ENCODE measurements around the gene PLCE1.
"Not testable (repeated sequence)": the region's sequence is repeated elsewhere in the genome, so short reads cannot be mapped to it uniquely, and the experiment has no call there.

The PLCE1 gene

DNA sequence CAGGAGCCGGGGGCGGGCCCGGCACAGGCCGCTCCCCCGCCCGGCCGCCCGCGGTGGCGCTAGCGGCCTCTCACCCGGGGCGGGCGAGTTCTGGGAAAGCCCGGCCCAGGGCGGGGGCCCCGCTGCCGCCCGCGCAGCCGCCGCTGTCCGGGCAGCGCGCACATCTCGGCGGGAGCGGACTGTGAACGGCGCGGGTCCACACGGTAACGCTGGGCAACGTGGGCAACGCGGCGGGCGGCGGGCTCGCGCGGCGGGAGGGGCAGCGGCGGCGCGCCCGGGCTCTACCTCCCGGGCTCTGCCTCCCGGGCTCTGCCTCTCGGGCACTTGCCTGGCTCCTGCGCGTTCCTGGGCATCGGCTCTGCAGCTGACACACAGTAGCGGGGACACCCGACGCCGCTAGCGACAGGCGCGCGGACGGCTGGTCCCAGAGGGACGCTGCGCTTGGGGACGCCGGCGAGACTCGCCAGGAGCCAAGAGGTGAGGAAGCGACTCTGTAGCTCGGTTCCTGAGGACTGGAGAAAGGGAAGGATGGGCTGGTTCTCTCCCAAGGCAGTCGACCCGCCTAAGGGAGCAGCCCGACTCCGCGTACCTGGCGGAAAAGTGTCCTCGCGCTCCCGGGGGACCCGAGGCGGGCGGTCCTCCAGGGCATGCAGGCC lies at the start of gene PLCE1:
Gene PLCE1 (plus strand): TSS at position 150 of the 656 bp plus-strand sequence. CDS start 37,116 bp downstream, outside the sequence.
- DNase-seq (ENCODE audit: low spot score), result no peak

- no peak for DNase-seq (ENCODE audit: low spot score)
Measured at GRCh38 chr10:93945819-93946218, 47.9 kb upstream of the PLCE1 start.

- DNase-seq (ENCODE audit: low spot score), result no peak
Measured at GRCh38 chr10:93947055-93947454, 46.7 kb upstream of the PLCE1 start.

DNA sequence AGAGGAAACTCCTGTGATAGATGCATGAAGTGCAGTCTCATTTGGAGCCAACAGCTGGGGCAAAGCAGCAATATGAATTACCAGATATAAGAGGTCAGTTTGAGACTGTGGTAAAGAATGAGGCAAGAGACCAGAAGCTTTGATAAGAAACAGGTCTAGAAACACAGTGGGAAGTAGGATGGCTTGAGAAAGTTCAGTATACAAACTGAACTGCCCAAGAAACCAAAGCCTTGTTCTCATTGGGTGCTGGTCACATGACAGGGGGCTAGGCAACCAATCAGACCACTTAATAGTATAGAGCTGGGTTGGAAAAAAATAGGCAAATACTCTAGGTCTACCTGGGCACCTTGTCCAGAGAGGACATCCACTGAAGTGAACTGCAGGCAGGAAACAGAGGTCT lies 46.2 kb upstream of the PLCE1 start:
- DNase-seq (ENCODE audit: low spot score), result no peak

GRCh38 chr10:93951905-93952304 lies 41.8 kb upstream of the PLCE1 start:
- no peak for DNase-seq (ENCODE audit: low spot score)

DNA sequence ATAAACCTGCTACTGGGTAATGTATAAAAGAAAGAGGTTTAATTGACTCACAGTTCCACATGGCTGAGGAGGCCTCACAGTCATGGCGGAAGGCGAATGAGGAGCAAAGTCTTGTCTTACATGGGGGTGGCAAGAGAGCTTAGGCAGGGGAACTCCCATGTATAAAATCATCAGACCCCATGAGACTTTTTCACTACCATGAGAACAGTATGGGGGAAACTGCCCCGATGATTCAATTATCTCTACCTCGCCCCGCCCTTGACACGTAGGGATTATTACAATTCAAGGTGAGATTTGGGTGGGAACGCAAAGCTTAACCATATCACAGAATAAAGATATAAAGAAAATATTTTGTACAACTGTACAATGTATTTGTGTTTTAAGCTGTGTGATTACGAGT lies 39.4 kb upstream of the PLCE1 start:
- DNase-seq (ENCODE audit: low spot score), result no peak

GRCh38 chr10:93954726-93955363 lies 38.9 kb upstream of the PLCE1 start:
- DNase-seq (ENCODE audit: low spot score), result no peak

DNA sequence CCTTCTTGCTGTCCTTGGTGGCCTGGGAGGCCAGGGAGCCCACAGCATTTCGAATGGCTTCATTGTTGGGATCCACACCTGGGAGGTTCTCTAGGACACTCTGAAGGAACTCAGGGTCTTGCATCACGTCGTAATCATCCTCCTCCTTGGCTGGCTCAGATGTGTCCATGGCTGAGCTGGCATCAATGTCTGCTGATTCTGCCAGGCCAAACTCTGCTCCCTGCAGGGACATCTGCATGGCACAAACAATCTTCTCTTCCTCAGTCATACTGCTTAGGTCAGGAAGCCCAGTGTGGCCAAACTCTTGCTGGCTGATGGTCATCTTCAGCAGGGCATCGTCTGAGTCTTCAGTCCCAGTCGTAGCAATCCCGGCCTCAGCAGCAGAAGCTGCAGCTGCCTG lies 34.9 kb upstream of the PLCE1 start:
- no peak for DNase-seq (ENCODE audit: low spot score)

DNA sequence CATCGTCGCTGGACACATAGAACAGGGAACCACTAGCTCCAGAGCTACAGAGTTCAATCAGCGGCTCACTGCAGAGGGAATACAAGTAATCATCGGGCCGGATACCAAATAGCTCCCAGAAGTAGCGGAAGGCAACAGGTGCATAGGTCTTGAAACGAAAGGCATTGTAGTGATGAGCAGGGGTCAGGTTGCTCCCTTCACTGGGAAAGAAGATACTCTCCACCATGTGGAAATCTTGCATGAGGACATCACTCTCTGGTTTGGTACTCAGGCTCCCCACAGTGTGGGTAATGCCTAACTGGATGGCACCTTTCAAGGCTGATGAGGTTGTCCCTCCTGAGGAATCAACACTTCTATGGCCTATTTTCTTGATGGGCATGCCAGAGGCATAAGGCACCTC lies 32.7 kb upstream of the PLCE1 start:
- not testable (repeated sequence) for DNase-seq (ENCODE audit: low spot score)

- DNase-seq (ENCODE audit: low spot score), result no peak
Measured at GRCh38 chr10:93962973-93963372, 30.8 kb upstream of the PLCE1 start.

DNA sequence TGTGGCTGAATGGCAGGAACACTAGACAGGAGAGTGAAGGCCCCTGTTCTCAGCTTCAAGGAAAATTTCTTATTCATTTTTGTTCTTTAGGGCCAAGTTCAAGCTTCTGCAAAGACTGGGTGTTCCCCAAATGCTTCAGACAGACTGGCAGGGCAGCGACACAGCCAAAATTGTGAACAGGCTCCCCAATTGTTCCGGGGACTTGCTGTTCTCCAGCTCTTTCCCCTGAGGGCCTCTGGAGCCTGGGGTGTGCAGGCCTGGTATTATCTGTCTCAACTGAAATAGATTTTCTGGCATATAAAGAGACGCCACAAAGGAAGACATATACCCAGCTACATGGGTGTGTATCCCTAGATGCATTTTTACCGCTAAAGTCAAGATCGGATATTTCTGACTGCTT lies 30.3 kb upstream of the PLCE1 start:
- DNase-seq (ENCODE audit: low spot score), result no peak

DNA sequence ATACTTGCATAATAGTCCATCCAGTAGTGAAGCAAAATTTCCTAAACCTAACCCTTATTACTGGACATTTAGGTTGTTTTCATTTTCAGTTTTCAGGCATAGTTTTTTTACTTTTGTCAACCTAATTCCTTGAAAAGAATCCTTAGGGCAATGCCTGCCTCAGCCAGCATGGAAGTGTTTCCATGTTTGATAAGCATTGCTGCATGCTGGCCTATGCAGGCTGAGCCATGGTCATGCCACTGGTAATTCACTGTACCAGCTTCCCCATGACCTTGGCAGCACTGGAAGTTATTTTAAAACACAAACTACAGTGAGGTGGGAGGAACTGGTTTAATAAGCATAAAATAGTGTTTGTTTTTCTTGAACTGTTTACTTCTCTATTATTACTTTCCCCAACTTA lies 27.8 kb upstream of the PLCE1 start:
- no peak for DNase-seq (ENCODE audit: low spot score)

GRCh38 chr10:93967756-93968155 lies 26.0 kb upstream of the PLCE1 start:
- no peak for DNase-seq (ENCODE audit: low spot score)

DNA sequence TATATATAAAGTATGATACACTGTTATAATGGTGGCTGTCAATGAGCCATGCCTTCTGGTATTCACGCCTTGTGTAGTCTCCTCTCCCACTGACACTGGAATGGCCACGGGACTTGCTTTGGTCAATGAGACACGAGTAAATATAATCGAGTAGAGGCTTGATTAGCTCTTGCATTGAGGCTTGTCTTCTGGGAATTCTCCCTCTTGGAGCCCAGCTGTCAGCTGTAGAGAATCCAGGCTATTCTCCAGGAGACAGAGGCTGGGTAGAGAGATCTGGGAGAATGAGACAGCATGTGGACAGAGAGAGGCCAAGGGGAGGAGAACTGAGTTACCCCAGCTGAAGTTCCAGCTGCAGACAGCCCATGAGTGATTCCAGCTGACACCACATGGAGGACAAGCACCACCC lies 25.2 kb upstream of the PLCE1 start:
- DNase-seq (ENCODE audit: low spot score), result no peak

DNA sequence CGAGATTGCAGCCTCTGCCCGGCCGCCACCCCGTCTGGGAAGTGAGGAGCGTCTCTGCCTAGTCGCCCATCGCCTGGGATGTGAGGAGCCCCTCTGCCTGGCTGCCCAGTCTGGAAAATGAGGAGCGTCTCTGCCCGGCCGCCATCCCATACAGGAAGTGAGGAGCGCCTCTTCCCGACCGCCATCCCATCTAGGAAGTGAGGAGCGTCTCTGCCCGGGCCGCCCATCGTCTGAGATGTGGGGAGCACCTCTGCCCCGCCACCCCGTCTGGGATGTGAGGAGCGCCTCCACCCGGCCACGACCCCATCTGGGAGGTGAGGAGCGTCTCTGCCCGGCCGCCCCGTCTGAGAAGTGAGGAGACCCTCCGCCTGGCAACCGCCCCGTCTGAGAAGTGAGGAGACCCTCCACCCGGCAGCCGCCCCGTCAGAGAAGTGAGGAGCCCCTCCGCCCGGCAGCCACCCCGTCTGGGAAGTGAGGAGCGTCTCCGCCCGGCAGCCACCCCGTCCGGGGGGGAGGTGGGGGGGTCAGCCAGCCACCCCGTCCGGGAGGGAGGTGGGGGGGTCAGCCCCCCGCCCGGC lies 23.2 kb upstream of the PLCE1 start:
- DNase-seq (ENCODE audit: low spot score), result not testable (repeated sequence)

DNA sequence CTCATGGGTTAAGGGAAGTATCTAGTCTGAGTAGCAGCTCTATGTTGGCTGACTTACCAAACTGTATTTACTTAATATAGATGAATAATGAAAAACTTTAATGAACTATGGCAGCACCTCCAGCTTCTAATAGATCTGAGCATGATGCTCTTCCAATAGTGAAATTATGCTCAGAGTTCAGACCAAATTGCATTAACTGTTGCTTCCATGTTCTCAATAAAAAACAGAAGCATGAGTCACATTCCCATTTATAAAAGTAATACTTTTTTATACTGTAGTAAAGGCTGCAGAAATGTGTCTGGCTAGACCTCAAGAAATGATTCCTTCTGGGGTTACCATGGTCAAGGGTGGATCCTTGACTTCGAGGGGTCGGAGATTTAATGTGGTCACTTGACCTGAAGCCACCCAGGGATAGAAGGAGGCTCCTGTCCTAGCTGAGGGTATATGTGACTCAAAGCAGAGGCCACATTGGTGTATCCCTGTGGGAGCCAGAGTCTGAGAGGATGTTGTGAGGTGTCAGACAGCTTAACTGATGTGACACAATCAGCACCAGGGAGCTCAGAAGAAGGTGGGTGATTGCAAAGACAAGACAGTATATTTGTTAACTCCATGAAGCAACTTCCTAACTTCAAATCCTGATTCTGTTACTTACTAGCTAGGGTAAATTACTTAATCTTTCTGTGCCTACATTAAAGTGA lies 19.8 kb upstream of the PLCE1 start:
- no peak for DNase-seq (ENCODE audit: low spot score)

- DNase-seq (ENCODE audit: low spot score), result no peak
Measured at GRCh38 chr10:93977442-93977841, 16.3 kb upstream of the PLCE1 start.

- DNase-seq (ENCODE audit: low spot score), result no peak
Measured at GRCh38 chr10:93980486-93980885, 13.2 kb upstream of the PLCE1 start.

DNA sequence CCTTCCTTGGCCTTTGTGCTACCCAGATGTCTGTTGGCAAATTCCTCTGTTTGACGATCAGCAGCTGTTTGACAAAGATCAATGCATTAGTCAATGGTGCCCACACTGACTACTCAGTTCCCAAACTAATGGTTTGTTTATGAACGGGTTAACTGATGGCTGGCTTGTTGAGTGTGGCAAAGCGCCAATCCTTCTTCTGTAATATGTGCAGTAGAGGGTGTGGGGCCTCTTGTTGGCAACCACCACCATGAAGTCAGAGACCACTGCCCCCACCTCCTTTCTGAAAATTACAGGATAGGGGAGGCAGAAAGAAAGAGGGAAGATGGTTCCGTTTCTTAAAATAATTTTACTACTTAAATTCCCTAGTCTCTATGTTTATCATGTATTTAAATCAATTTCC lies 2.6 kb upstream of the PLCE1 start:
- no peak for DNase-seq (ENCODE audit: low spot score)

DNA sequence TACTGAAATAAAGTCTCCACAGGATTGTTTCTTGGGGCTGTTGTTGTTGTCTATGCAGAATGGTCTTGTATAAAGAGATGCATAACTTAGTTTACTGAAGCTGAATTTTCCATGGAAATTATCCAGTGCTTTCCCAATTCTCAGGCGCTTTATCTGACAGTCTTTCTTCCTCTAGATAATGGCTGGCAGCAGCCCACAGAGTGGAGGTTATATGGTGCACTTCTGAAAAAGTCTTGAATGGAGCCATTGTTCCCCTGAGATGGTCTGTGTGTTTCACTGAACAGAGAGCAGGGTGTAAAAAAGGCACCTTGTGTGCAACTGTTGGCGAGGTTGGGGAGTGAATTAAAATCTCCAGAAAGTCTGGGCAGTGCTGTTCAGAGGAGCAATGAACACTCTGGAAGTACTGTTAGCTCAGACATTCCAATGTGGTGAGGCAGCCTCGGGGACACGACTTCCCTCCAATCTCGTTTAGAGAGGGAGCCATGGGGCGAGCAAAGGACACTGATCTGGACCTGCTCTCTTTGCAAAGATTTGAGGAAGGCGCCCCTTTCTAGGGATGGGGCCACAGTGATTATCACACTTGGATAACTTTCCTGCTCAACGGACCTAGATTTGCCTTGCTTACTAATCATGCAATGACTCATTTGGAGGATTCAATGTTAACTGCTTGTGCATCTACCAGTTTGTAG lies 2.0 kb upstream of the PLCE1 start:
- DNase-seq (ENCODE audit: low spot score), result no peak

DNA sequence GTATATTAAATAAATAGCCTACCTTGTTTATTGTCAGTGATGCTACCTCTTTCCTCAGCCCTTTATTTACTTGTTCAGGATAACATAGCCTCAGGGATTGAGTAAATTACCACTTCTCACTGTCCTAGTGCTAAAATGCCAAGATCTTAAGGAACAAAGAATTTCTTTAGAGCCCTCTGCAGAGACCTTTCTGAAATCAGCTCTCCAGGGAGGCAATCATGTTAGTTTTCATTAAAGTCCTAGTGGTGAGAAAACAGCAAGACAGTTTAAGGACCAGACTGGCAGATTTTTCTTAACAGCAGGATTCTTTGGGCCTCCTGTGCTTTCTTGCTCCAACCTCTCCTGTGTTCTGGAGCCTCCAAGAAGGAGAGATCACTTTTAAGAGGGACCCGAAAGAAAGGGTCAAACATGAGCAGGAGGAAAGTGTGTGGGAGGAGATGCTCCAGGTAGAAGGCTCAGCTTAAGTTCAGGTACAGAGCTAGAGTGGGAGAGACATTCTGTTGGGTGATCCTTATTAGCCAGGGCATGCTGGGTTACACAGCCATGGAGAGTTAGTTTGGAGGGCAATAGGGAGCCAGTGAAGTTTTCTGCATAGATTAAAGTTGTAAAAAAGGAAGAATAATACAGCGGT lies 1.2 kb upstream of the PLCE1 start:
- no peak for DNase-seq (ENCODE audit: low spot score)

- no peak for DNase-seq (ENCODE audit: low spot score)
Measured at GRCh38 chr10:93993414-93993781, 333 bp upstream of the PLCE1 start.
